Measurements from ENCODE around the gene TRPM4.
"Not testable (repeated sequence)": the region's sequence is repeated elsewhere in the genome, so short reads cannot be mapped to it uniquely, and the experiment has no call there.

The TRPM4 gene

GRCh38 chr19:49167857-49168409 lies 10.3 kb downstream of the TRPM4 start:
- no peak for DNase-seq (ENCODE audit: low read depth)
- no peak for TF ChIP-seq CTCF (conservative IDR thresholded peaks at IDR 0.05; ENCODE audit: low read depth, low read length)
- H3K4me3 ChIP-seq (ENCODE audit: low read length) = no peak overlapping the region

GRCh38 chr19:49168421-49168820 lies 10.8 kb downstream of the TRPM4 start:
- no peak for TF ChIP-seq CTCF (conservative IDR thresholded peaks at IDR 0.05; ENCODE audit: low read depth, low read length)
- DNase-seq (ENCODE audit: low read depth) = no peak
- H3K4me3 ChIP-seq (ENCODE audit: low read length) = no peak overlapping the region

- H3K4me3 ChIP-seq (ENCODE audit: low read length) = no peak overlapping the region
- TF ChIP-seq CTCF (conservative IDR thresholded peaks at IDR 0.05; ENCODE audit: low read depth, low read length) = no peak
- DNase-seq (ENCODE audit: low read depth) = no peak
These were observed 15.6 kb downstream of the TRPM4 start for GRCh38 chr19:49173198-49173597.

- no peak for DNase-seq (ENCODE audit: low read depth)
- no peak overlapping the region for H3K4me3 ChIP-seq (ENCODE audit: low read length)
- TF ChIP-seq CTCF (conservative IDR thresholded peaks at IDR 0.05; ENCODE audit: low read depth, low read length) = no peak
These were observed 23.1 kb downstream of the TRPM4 start for GRCh38 chr19:49180659-49181058.

GRCh38 chr19:49182010-49182847 lies 24.6 kb downstream of the TRPM4 start:
- H3K4me3 ChIP-seq (ENCODE audit: low read length); DNase-seq (ENCODE audit: low read depth): not testable (repeated sequence)

- no peak for DNase-seq (ENCODE audit: low read depth)
- H3K4me3 ChIP-seq (ENCODE audit: low read length) = no peak overlapping the region
- no peak for TF ChIP-seq CTCF (conservative IDR thresholded peaks at IDR 0.05; ENCODE audit: low read depth, low read length)
These were observed 25.3 kb downstream of the TRPM4 start for GRCh38 chr19:49182848-49183375.

- no peak overlapping the region for H3K4me3 ChIP-seq (ENCODE audit: low read length)
- no peak for TF ChIP-seq CTCF (conservative IDR thresholded peaks at IDR 0.05; ENCODE audit: low read depth, low read length)
- DNase-seq (ENCODE audit: low read depth) = no peak
These were observed 28.5 kb downstream of the TRPM4 start for GRCh38 chr19:49186108-49186507.
